ENCODE data around the gene MYG1. TPM values are rescaled to one million over a fixed set of nuclear protein-coding genes. Genes with fewer than 3 reads are reported as not detected.
"Not testable (repeated sequence)": the region's sequence is repeated elsewhere in the genome, so short reads cannot be mapped to it uniquely, and the experiment has no call there.

Gene MYG1
- total RNA-seq, 4 donors from 2014 or later: 41.6 to 63.0 (median 46.2) TPM

DNA sequence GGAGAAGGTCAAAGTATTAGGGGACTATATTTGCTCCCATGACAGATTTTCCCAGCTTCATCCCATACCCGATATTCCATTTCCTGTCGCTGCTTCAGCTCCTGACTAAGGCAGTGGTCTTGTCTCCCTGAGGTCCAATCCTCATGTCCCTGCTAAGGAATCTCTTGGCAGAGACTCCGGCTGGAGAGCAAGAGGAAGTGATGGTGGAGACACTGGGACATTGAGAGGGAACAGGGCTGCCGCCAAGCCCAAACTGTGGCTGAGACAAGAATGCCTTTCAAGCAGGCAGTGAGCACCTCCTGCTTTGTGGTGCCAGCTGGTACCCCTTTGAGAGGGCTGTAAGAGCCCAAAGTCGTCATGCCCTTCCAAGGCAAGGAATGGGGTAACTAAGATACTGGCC is 31.2 kb downstream of the MYG1 start:
- TF ChIP-seq POLR2A (IDR thresholded peaks at IDR 0.05; ENCODE audit: low read depth): no peak
- TF ChIP-seq, protein P1, sequence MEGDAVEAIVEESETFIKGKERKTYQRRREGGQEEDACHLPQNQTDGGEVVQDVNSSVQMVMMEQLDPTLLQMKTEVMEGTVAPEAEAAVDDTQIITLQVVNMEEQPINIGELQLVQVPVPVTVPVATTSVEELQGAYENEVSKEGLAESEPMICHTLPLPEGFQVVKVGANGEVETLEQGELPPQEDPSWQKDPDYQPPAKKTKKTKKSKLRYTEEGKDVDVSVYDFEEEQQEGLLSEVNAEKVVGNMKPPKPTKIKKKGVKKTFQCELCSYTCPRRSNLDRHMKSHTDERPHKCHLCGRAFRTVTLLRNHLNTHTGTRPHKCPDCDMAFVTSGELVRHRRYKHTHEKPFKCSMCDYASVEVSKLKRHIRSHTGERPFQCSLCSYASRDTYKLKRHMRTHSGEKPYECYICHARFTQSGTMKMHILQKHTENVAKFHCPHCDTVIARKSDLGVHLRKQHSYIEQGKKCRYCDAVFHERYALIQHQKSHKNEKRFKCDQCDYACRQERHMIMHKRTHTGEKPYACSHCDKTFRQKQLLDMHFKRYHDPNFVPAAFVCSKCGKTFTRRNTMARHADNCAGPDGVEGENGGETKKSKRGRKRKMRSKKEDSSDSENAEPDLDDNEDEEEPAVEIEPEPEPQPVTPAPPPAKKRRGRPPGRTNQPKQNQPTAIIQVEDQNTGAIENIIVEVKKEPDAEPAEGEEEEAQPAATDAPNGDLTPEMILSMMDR (IDR thresholded peaks at IDR 0.05): no peak
- no peak for TF ChIP-seq POLR2AphosphoS5 (IDR thresholded peaks at IDR 0.05)
- no peak for TF ChIP-seq EP300 (IDR thresholded peaks at IDR 0.05)
- H3K27ac ChIP-seq (replicated peaks in 1 of 4): no peak overlapping the region
- peaks cover 0 to 55% (median 3%) of the 10 kb centered on the region in 4 donors for H3K27me3 ChIP-seq
- intact Hi-C loops (cut with DNase I): no loop called here
- 61% methylated on average over 2 of the region's 5 CpGs for WGBS
- no peak overlapping the region for H3K4me3 ChIP-seq
- H3K9me3 ChIP-seq: no peaks in the 10 kb centered on the region
- H3K4me1 ChIP-seq: peaks cover 4 to 7% (median 6%) of the 10 kb centered on the region in 4 donors
- DNase-seq (ENCODE audit: extremely low spot score): no peak
- no peaks in the 10 kb centered on the region for H3K36me3 ChIP-seq

GRCh38 chr12:53332339-53332738 is 32.8 kb downstream of the MYG1 start:
- H3K9me3 ChIP-seq; intact Hi-C loops (cut with DNase I); H3K27ac ChIP-seq (replicated peaks in 1 of 4); H3K36me3 ChIP-seq; DNase-seq (ENCODE audit: extremely low spot score); H3K4me3 ChIP-seq; H3K4me1 ChIP-seq: not testable (repeated sequence)
- H3K27me3 ChIP-seq: peaks cover 0 to 72% (median 9%) of the 10 kb centered on the region in 4 donors

DNA sequence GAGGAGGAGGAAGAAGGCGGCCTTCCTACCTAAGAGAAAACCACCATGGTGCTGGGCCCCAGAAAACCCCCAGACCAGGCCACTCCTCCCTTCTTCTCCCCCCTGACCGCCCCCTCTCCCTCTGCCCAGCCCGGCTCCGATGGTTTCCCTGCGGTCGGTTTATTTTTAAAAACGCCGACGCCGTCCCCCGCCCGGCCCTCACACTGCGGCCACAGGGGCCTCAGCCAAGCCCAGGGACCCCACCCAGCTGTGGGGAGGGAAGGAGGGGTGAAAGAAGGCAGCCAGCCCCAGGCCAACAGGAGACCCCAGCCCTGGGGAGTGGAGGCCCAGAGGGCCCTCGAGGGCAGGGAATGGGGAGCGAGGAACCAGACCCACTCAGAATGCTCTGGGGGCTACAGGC is 33.2 kb downstream of the MYG1 start:
- H3K4me1 ChIP-seq: no peaks in the 10 kb centered on the region
- H3K36me3 ChIP-seq: no peaks in the 10 kb centered on the region
- TF ChIP-seq POLR2A (IDR thresholded peaks at IDR 0.05; ENCODE audit: low read depth) (no peak), POLR2AphosphoS5 (IDR thresholded peaks at IDR 0.05) (no peak), EP300 (IDR thresholded peaks at IDR 0.05) (no peak)
- TF ChIP-seq, protein P1 (IDR thresholded peaks at IDR 0.05): no peak
- intact Hi-C loops (cut with DNase I): no loop called here
- no peak overlapping the region for H3K4me3 ChIP-seq
- no peaks in the 10 kb centered on the region for H3K9me3 ChIP-seq
- peaks cover 0 to 76% (median 9%) of the 10 kb centered on the region in 4 donors for H3K27me3 ChIP-seq
- H3K27ac ChIP-seq (replicated peaks in 1 of 4): no peak overlapping the region
- 68% methylated on average over 15 of the region's 15 CpGs for WGBS
- DNase-seq (ENCODE audit: extremely low spot score): no peak

DNA sequence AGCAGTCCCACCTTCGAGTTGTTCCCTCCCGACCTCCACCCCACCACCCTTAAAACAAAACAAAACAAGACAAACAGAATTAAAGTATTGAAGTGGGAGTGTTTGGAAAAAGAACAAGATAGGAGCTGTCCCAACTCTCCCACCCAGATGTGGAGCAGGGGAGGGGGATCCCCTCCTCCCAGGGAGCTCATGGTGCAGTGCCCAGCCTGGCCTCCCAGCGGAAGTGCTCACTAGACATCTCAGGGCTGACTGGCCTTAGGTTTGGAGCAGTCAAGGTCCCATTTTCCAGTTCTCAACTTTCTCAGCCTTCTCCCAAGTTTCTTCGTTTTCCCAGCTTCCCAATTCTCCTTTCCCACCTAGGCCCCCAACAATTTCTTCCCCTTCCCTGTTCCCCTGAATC is 33.8 kb downstream of the MYG1 start:
- no peak overlapping the region for H3K4me3 ChIP-seq
- H3K27me3 ChIP-seq: peaks cover 0 to 78% (median 12%) of the 10 kb centered on the region in 4 donors
- 88% methylated on average over 4 of the region's 4 CpGs for WGBS
- H3K4me1 ChIP-seq: no peaks in the 10 kb centered on the region
- intact Hi-C loops (cut with DNase I): no loop called here
- TF ChIP-seq, protein P1 (IDR thresholded peaks at IDR 0.05): no peak
- TF ChIP-seq EP300 (IDR thresholded peaks at IDR 0.05) (no peak), POLR2AphosphoS5 (IDR thresholded peaks at IDR 0.05) (no peak), POLR2A (IDR thresholded peaks at IDR 0.05; ENCODE audit: low read depth) (no peak)
- no peak for DNase-seq (ENCODE audit: extremely low spot score)
- no peaks in the 10 kb centered on the region for H3K36me3 ChIP-seq
- H3K9me3 ChIP-seq: no peaks in the 10 kb centered on the region
- H3K27ac ChIP-seq (replicated peaks in 1 of 4): no peak overlapping the region

- TF ChIP-seq, protein P1 (IDR thresholded peaks at IDR 0.05): no peak
- TF ChIP-seq POLR2AphosphoS5 (IDR thresholded peaks at IDR 0.05) (no peak), EP300 (IDR thresholded peaks at IDR 0.05) (no peak), POLR2A (IDR thresholded peaks at IDR 0.05; ENCODE audit: low read depth) (no peak)
- Histone ChIP-seq H3K4me1 (no peaks in the 10 kb centered on the region), H3K27ac (replicated peaks in 1 of 4) (no peak overlapping the region), H3K4me3 (no peak overlapping the region), H3K9me3 (no peaks in the 10 kb centered on the region), H3K36me3 (no peaks in the 10 kb centered on the region), H3K27me3 (peaks cover 0 to 78% (median 14%) of the 10 kb centered on the region in 4 donors)
- no peak for DNase-seq (ENCODE audit: extremely low spot score)
- WGBS: 75% methylated on average over 4 of the region's 7 CpGs
- intact Hi-C loops (cut with DNase I): no loop called here
These were observed 34.4 kb downstream of the MYG1 start for GRCh38 chr12:53333845-53334244.
